CD4-positive, alpha-beta T cell (primary cell): Measurements from ENCODE around the gene LRPAP1. TPM values are rescaled to one million over a fixed set of nuclear protein-coding genes. Genes with fewer than 3 reads are reported as not detected.

Experiments
- ATAC-seq: fragments of 200-7000 bp; cut with Tn5 transposase; one replicate; pipeline ENCODE4 v1.10.0; 2022; ENCODE audit warnings: mild to moderate bottlenecking; ENCODE audit not compliant: poor library complexity
- CTCF ChIA-PET: fragments of 350-600 bp; sonication (Branson Sonifier 250); formaldehyde crosslinking; loops from one replicate; lab custom pipeline; 2021; ENCODE audit warnings: antibody characterized with exemption, inconsistent platforms; lab: Charles Lee
- POLR2A ChIA-PET: fragments of 350-600 bp; sonication (Branson Sonifier 250); formaldehyde crosslinking; loops from one replicate; lab custom pipeline; 2021; ENCODE audit warnings: antibody characterized with exemption, inconsistent platforms; lab: Charles Lee
- DNase-seq, 14 experiments: peaks; one replicate each; pipeline ENCODE4 v3.0.0-alpha.2; 2013 to 2020; ENCODE audit warnings: mixed read lengths in 2 of 14
- H3K27ac ChIP-seq, 2 donors: one replicate each; pipeline versions ENCODE4 v1.5.1 to v1.7.0; 2013; ENCODE audit warnings: low read length in 2 of 2, low read depth in 1 of 2, mild to moderate bottlenecking in 1 of 2
- H3K27me3 ChIP-seq, 2 experiments: 1 replicate in 1 of 2; 2 replicates in 1 of 2; pipeline versions ENCODE4 v1.6.1 to v1.7.0; 2013; ENCODE audit warnings: low read length in 2 of 2, control low read depth in 1 of 2, mild to moderate bottlenecking in 1 of 2, moderate library complexity in 1 of 2; ENCODE audit not compliant: insufficient read depth in 2 of 2, control insufficient read depth in 1 of 2
- H3K36me3 ChIP-seq: one replicate; pipeline ENCODE4 v1.6.1; 2013; ENCODE audit warnings: low read length, control low read depth; ENCODE audit not compliant: insufficient read depth
- H3K4me1 ChIP-seq: one replicate; pipeline ENCODE4 v1.6.1; 2013; ENCODE audit warnings: low read length, control low read depth; ENCODE audit not compliant: insufficient read depth
- H3K4me3 ChIP-seq: one replicate; pipeline ENCODE4 v1.5.1; 2013; ENCODE audit warnings: mild to moderate bottlenecking, low read length, moderate library complexity
- H3K9me3 ChIP-seq, 2 experiments: 1 replicate in 1 of 2; 2 replicates in 1 of 2; pipeline versions ENCODE4 v1.6.1 to v1.7.0; 2013; ENCODE audit warnings: low read length in 2 of 2, mild to moderate bottlenecking in 2 of 2, control low read depth in 1 of 2, moderate library complexity in 1 of 2; ENCODE audit not compliant: control insufficient read depth in 1 of 2, insufficient read depth in 1 of 2
- H3K27ac Mint-ChIP-seq: one replicate; pipeline ENCODE4 v1.8.0; 2020; ENCODE audit warnings: mixed read lengths
- H3K27me3 Mint-ChIP-seq: one replicate; pipeline ENCODE4 v1.8.0; 2021; ENCODE audit warnings: mixed read lengths
- H3K36me3 Mint-ChIP-seq: one replicate; pipeline ENCODE4 v1.8.0; 2021; ENCODE audit warnings: low read depth, mixed read lengths
- H3K4me1 Mint-ChIP-seq: one replicate; pipeline ENCODE4 v1.8.0; 2021; ENCODE audit warnings: low read depth, mixed read lengths
- H3K4me3 Mint-ChIP-seq: one replicate; pipeline ENCODE4 v1.8.0; 2020; ENCODE audit warnings: mild to moderate bottlenecking, mixed read lengths
- H3K9me3 Mint-ChIP-seq: one replicate; pipeline ENCODE4 v1.8.0; 2020; ENCODE audit warnings: mixed read lengths
- CTCF ChIP-seq: fragments of 200-600 bp; IDR thresholded peaks from one replicate; pipeline ENCODE4 v1.8.0; 2022; ENCODE audit warnings: antibody characterized with exemption, mild to moderate bottlenecking
- intact Hi-C, 2 experiments: fragments of 100-400 bp; cut with DNase I in 1 of 2; cut with micrococcal nuclease in 1 of 2; formaldehyde crosslinking; loops; one replicate each; pipeline versions ENCODE4 v1.15.1 to v1.9.0; 2023 to 2025; cut with DNase I, micrococcal nuclease
- total RNA-seq, 174 experiments: library from RNA in 2 of 174; stranded (reverse) in 2 of 174; gene quantifications; one replicate each; pipeline ENCODE4 v1.2.3 and lab custom pipeline; 2021 to 2026

The LRPAP1 gene
- total RNA-seq, 2 experiments from 2014 or later = 84.2 to 88.0 TPM

GRCh38 chr4:3481113-3481531, 51.1 kb downstream of the LRPAP1 start:
- Histone ChIP-seq H3K36me3 (no peaks in the 10 kb centered on the region), H3K27ac (no peak overlapping the region), H3K9me3 (peaks cover 0 to 17% of the 10 kb centered on the region in 2 experiments), H3K27me3 (peaks cover 28 to 30% of the 10 kb centered on the region in 2 experiments), H3K4me1 (peaks cover 22% of the 10 kb centered on the region), H3K4me3 (no peak overlapping the region)
- ChIA-PET POLR2A (no interaction called here), CTCF (interaction anchor here (0.8 to 1.1 kb wide), 2 partner anchors 10 to 375 kb away, joined by 3 read pairs; no protein-coding TSS in a partner anchor)
- Mint-ChIP-seq H3K4me1 (no peaks in the 10 kb centered on the region), H3K27me3 (peaks cover 27% of the 10 kb centered on the region), H3K9me3 (no peaks in the 10 kb centered on the region), H3K4me3 (no peak overlapping the region), H3K36me3 (no peaks in the 10 kb centered on the region), H3K27ac (no peak overlapping the region)
- TF ChIP-seq CTCF = no peak
- ATAC-seq = no peak
- DNase-seq = no peak
- intact Hi-C loops = loop anchor here in 1 of 2 experiments (2.0 kb wide), 1 partner anchor 288 kb away; no protein-coding TSS in a partner anchor

- ATAC-seq (peak; percentile 88), DNase-seq (peak; percentile 47 to 80 (median 66))
- H3K27ac ChIP-seq = no peak overlapping the region
- no peak overlapping the region for H3K4me3 ChIP-seq
- Mint-ChIP-seq H3K27ac (no peak overlapping the region), H3K4me3 (no peak overlapping the region), H3K9me3 (no peaks in the 10 kb centered on the region), H3K36me3 (no peaks in the 10 kb centered on the region), H3K4me1 (no peaks in the 10 kb centered on the region), H3K27me3 (peaks cover 27% of the 10 kb centered on the region)
- H3K27me3 ChIP-seq = peaks cover 24 to 27% of the 10 kb centered on the region in 2 experiments
- TF ChIP-seq CTCF = peak; percentile 94
- intact Hi-C loops = loop anchor here (1.0 to 2.0 kb wide), 4 partner anchors 134 to 374 kb away; no protein-coding TSS in a partner anchor
- H3K9me3 ChIP-seq = peaks cover 0 to 17% of the 10 kb centered on the region in 2 experiments
- ChIA-PET POLR2A (no interaction called here), CTCF (interaction anchor here (0.8 to 1.1 kb wide), 2 partner anchors 9 to 375 kb away, joined by 3 read pairs; no protein-coding TSS in a partner anchor)
- no peaks in the 10 kb centered on the region for H3K36me3 ChIP-seq
- peaks cover 22% of the 10 kb centered on the region for H3K4me1 ChIP-seq
These were observed 51.6 kb downstream of the LRPAP1 start for GRCh38 chr4:3480528-3481112.

GRCh38 chr4:3479358-3480101, 52.7 kb downstream of the LRPAP1 start:
- POLR2A ChIA-PET = no interaction called here
- no peaks in the 10 kb centered on the region for H3K36me3 ChIP-seq
- no peak for TF ChIP-seq CTCF
- peaks cover 15 to 22% of the 10 kb centered on the region in 2 experiments for H3K27me3 ChIP-seq
- peaks cover 27% of the 10 kb centered on the region for H3K27me3 Mint-ChIP-seq
- H3K4me3 Mint-ChIP-seq = no peak overlapping the region
- no peak overlapping the region for H3K27ac Mint-ChIP-seq
- H3K9me3 ChIP-seq = peaks cover 0 to 17% of the 10 kb centered on the region in 2 experiments
- CTCF ChIA-PET = no interaction called here
- peaks cover 11% of the 10 kb centered on the region for H3K4me1 ChIP-seq
- H3K27ac ChIP-seq = no peak overlapping the region
- H3K4me1 Mint-ChIP-seq = no peaks in the 10 kb centered on the region
- ATAC-seq (no peak), DNase-seq (no peak)
- H3K36me3 Mint-ChIP-seq = no peaks in the 10 kb centered on the region
- intact Hi-C loops = loop anchor here (1.0 to 2.0 kb wide), 4 partner anchors 133 to 373 kb away; no protein-coding TSS in a partner anchor
- H3K9me3 Mint-ChIP-seq = no peaks in the 10 kb centered on the region
- no peak overlapping the region for H3K4me3 ChIP-seq
